Choroid plexus epithelial cell (primary cell): ENCODE data around the gene GET4.

Experiments
- DNase-seq: peaks from one replicate; pipeline ENCODE4 v3.0.0-alpha.2; 2010; ENCODE audit warnings: low read depth
- H3K4me3 ChIP-seq: 2 replicates; pipeline ENCODE4 v1.5.1; 2011; ENCODE audit warnings: low read depth, mild to moderate bottlenecking, control low read depth, low read length, moderate library complexity
- CTCF ChIP-seq: conservative IDR thresholded peaks from 2 replicates; pipeline ENCODE4 v1.5.1; 2011; ENCODE audit warnings: low read depth, mild to moderate bottlenecking, control low read depth, inconsistent platforms, low read length, moderate library complexity

The GET4 gene

GRCh38 chr7:840001-840600, 36.3 kb upstream of the GET4 start:
- DNase-seq, result no peak
- no peak for TF ChIP-seq CTCF

GRCh38 chr7:841943-842342, 34.4 kb upstream of the GET4 start:
- DNase-seq, result no peak
- TF ChIP-seq CTCF, result no peak
- no peak overlapping the region for H3K4me3 ChIP-seq

More at GRCh38 chr7:840001-840600, 36.3 kb upstream of the GET4 start:
- H3K4me3 ChIP-seq, result no peak overlapping the region

- TF ChIP-seq CTCF, result no peak
- H3K4me3 ChIP-seq, result no peak overlapping the region
- no peak for DNase-seq
Observed at GRCh38 chr7:842431-843031, 33.8 kb upstream of the GET4 start.

GRCh38 chr7:843230-843629, 33.1 kb upstream of the GET4 start:
- TF ChIP-seq CTCF, result no peak
- H3K4me3 ChIP-seq, result no peak overlapping the region
- DNase-seq, result no peak

- TF ChIP-seq CTCF, result no peak
- H3K4me3 ChIP-seq, result no peak overlapping the region
- no peak for DNase-seq
Observed at GRCh38 chr7:844043-844442, 32.3 kb upstream of the GET4 start.

- no peak overlapping the region for H3K4me3 ChIP-seq
- DNase-seq, result no peak
- no peak for TF ChIP-seq CTCF
Observed at GRCh38 chr7:844514-844913, 31.8 kb upstream of the GET4 start.

GRCh38 chr7:845091-845490, 31.3 kb upstream of the GET4 start:
- no peak overlapping the region for H3K4me3 ChIP-seq
- DNase-seq, result no peak
- TF ChIP-seq CTCF, result no peak
